ENCODE data around the gene MED25.

The MED25 gene

DNA sequence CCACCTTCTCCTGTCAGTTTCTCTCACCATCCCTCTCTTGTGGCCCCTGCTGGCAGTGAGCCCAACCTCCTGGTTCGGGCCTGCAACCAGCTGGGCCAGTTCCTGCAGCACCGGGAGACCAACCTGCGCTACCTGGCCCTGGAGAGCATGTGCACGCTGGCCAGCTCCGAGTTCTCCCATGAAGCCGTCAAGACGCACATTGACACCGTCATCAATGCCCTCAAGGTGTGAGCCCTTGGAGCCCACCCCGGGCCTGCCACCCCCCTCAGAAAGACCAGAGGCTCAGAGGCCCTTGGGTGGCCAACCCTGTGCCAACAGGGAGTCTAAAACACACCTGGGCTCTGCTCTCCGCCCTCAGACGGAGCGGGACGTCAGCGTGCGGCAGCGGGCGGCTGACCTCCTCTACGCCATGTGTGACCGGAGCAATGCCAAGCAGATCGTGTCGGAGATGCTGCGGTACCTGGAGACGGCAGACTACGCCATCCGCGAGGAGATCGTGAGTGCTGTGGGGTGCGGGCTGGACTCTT is 18.8 kb upstream of the MED25 start:
- no peak for DNase-seq

DNA sequence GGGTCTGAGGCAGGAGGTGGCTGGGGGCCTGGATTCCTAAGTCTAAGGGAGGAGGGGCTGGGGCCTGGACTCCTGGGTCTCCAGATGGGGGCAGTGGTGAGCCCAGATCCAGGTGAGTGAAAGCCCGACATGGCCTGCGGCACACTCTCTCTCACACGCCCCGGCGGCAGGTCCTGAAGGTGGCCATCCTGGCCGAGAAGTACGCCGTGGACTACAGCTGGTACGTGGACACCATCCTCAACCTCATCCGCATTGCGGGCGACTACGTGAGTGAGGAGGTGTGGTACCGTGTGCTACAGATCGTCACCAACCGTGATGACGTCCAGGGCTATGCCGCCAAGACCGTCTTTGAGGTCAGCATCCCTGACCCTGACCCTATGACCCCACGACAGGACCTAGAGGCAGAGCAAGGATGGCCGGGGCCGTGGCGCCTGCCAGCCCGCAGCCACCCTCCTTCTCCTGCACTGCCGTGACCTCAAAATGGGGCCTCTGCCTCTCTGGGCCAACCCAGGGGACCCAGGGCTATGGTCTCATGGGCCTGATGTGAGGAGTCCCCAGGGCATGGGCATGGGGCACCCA is 18.2 kb upstream of the MED25 start:
- no peak for DNase-seq

DNA sequence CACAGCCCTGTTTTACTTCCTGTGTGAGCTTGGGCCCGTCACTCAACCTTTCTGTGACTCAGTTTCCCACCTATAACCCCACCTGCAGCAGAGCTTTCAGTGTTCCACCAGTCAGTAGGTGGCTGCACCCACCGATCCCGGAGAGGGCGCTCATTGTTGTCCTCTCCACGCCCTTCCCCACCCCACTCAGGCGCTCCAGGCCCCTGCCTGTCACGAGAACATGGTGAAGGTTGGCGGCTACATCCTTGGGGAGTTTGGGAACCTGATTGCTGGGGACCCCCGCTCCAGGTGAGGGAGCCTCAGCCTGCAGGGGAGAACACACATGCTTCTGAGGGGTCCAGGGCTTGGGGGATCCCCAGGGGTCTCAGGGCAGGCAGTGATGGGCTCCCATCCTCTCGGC is 17.3 kb upstream of the MED25 start:
- no peak for DNase-seq

DNA sequence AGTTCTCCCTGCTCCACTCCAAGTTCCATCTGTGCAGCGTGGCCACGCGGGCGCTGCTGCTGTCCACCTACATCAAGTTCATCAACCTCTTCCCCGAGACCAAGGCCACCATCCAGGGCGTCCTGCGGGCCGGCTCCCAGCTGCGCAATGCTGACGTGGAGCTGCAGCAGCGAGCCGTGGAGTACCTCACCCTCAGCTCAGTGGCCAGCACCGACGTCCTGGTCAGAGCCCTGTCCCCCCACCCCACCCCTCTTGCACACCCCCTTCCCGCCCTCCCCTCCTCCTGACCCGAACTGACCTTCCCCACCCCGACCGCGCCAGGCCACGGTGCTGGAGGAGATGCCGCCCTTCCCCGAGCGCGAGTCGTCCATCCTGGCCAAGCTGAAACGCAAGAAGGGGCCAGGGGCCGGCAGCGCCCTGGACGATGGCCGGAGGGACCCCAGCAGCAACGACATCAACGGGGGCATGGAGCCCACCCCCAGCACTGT is 16.6 kb upstream of the MED25 start:
- DNase-seq, result no peak

DNA sequence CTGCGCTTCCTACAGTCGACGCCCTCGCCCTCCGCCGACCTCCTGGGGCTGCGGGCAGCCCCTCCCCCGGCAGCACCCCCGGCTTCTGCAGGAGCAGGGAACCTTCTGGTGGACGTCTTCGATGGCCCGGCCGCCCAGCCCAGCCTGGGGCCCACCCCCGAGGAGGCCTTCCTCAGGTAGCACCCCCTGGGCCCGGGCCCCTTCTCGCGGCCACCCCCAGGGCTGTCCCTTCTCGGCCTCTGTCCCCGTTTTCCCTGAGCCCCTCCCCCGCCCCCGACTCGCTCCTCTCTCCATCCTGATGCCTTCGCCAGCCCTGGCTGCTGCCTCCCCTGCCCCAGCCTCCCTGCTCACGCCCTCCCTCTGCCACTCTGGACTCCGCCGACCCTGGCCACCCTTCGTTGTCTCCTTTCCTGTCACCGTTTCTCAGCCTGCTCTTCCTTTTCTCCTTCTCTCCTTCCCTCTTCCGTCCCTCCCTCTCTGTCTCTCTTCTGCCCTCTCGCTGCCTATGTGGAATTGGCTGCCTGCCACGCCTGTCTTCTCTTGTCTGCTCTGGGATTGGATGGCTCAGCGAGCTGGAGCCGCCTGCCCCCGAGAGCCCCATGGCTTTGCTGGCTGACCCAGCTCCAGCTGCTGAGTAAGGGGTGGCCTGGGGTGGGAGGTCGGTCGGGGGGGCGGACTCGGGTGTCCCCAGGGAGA is 16.0 kb upstream of the MED25 start:
- DNase-seq, result peak; percentile 51

DNA sequence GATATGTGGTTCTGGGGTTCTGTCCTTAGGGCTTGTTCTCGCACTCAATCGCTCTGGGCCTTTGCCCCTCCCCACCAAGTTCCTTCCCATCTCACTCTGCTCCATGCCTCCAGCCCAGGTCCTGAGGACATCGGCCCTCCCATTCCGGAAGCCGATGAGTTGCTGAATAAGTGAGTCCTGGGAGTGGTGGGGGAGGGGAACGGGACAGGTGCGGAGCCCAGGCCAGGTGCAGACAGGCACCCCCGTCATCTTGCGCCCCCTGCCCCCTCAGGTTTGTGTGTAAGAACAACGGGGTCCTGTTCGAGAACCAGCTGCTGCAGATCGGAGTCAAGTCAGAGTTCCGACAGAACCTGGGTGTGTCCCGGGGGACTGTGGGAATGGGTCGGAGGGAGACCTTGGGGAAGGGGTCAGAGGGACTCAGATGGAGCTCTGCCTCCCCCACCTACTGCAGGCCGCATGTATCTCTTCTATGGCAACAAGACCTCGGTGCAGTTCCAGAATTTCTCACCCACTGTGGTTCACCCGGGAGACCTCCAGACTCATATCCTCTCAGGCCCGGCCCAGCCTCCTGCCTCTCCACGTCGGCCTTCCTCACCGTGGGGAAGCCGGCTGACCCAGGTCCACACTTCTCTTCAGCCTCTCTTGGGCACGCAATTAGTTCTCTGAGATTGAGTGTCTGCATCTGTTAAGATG is 15.1 kb upstream of the MED25 start:
- DNase-seq, result no peak

DNA sequence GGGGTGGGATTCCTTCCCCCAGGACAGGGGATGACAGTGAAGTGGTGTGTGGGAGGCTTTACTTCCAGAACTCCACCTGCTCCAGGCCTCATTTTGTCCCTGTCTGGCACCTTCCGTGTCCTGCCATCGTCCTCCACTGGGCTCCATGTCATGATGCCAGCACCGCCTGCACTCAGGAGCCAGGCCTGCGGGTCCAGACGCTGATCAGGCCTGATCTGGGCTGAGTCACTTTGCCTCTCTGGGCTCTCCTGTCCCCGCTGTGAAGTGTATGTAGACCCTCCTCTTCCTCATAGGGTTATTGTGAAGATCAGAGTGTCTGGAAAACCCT is 14.6 kb upstream of the MED25 start:
- no peak for DNase-seq

DNA sequence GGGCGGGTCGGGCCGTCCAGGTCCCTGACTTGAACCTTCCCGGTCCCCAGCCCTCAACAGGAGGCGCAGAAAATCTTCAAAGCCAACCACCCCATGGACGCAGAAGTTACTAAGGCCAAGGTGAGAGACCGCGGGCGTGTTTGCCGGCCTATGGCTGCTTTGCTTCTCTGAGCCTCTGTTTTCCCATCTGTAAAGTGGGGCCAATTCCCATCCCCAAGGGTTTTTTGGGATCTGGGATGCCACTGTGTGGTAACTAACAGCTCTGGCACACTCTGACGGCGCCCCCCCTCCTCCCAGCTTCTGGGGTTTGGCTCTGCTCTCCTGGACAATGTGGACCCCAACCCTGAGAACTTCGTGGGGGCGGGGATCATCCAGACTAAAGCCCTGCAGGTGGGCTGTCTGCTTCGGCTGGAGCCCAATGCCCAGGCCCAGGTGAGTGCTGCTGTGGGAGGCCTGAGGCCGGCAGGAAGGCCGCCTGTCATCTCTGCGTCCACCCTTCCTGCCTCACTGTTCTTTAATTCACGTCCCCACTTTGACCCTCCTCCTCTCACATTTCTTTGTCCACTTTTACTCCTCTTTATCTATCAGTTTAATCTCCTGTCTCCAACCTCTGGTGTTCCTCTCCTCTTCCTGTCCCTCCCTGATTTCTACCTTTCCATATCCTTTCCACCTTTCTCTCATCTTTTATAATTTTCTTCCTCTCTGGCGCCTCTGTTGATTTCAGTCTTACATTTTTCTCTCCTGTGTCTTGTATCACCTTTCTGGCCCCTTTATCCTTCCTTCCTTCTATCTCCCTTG is 12.1 kb upstream of the MED25 start:
- no peak for DNase-seq

DNA sequence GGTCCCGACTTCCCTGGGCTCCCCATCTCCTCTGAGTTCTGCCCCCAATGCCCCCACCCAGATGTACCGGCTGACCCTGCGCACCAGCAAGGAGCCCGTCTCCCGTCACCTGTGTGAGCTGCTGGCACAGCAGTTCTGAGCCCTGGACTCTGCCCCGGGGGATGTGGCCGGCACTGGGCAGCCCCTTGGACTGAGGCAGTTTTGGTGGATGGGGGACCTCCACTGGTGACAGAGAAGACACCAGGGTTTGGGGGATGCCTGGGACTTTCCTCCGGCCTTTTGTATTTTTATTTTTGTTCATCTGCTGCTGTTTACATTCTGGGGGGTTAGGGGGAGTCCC is 11.5 kb upstream of the MED25 start:
- no peak for DNase-seq

DNA sequence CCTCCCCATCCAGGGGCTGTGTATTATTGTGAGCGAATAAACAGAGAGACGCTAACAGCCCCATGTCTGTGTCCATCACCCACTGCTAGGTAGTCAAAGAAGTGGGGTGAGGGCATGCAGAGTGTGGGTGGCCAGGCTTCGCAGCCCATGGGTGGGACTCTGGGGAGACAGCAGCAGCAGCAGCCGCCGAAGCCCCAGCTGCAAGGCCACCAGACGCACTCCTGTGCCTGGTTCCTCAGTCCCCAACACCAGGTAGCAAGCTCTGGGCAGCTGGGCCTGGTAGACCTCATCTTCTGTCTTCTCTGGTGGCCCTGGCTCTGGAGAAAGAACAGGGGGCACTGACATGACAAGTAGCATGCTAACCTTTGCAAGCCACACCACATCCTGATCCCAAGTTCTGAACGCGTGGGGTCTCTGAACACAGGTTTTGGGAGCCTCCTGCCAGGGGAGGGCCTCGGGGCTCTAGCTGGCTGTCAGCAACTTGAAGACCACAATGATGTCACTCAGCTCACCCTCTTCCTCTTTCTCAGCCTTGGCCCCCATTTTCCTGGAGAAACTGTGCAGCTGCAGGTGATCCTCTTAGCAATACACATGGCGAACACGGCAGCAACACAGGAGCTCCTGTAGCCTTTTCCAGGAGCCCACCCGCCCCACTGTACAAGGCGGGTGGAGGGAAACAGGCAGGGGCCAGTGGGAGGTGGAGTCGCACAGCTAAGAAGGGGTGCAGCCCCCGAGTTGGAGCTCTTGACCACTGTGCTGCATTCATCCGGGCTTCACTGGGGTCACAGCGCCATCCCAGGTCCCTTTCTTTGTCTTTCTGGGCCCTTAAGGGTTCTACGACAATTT is 10.8 kb upstream of the MED25 start:
- no peak for DNase-seq

DNA sequence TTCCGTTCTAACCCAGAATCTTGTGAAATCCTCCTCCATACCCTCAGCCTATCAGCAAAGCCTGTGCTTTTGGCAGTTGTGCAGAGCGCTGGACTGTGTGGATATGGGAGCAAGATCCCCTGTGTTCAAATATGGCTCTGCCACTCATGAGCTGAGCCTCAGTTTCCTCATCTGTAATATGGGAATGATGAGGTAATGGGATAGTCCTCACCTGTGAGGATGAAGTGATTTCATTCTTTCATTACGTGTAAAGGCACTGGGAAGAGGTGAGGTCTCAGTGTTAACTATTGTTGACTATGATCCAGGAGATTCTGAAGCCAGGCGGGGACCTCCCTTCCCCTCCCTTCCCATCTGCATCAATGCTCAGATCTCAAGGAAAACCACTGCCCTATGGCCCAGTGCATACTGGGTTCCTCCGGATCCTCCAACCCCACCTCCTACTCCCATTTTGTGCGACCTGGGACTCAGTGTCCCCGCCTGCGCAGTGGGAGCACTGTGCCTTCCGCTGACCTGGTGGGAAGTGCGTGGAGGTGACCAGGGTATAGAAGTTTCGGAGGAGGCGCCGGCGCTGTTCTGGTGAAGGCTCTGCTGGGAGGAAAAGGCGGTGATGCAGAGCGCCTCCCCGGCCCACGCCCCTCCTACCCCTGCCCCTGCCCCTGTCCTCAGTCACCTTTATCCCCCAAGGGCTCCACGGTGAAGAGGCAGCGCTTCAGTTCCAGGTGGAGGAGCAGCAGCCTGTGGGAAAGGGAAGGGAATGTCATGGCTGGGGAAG is 10.0 kb upstream of the MED25 start:
- DNase-seq, result no peak

DNA sequence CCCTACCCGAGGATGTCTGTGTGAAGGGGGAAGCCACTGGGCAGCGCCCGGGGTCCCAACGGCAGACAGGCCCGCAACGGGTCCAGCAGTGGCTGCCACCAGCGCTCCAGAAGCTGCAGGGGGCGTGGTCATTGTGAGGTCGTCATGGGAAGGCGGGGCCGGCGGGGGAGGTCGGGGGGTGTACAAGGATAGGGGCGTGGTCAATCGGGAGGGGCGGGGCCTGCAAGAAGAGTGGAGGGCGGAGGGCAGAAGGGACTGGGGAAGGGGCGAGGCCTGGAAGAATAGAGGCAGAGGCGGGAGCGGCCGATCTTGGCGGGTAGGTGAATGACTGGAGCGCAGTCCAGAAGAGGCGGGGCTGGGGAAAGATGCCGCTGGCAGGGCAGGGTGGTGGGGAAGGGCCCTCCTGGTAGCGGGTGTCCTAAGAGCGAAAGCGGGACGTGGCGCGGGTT is 9.4 kb upstream of the MED25 start:
- peak; percentile 56 for DNase-seq

DNA sequence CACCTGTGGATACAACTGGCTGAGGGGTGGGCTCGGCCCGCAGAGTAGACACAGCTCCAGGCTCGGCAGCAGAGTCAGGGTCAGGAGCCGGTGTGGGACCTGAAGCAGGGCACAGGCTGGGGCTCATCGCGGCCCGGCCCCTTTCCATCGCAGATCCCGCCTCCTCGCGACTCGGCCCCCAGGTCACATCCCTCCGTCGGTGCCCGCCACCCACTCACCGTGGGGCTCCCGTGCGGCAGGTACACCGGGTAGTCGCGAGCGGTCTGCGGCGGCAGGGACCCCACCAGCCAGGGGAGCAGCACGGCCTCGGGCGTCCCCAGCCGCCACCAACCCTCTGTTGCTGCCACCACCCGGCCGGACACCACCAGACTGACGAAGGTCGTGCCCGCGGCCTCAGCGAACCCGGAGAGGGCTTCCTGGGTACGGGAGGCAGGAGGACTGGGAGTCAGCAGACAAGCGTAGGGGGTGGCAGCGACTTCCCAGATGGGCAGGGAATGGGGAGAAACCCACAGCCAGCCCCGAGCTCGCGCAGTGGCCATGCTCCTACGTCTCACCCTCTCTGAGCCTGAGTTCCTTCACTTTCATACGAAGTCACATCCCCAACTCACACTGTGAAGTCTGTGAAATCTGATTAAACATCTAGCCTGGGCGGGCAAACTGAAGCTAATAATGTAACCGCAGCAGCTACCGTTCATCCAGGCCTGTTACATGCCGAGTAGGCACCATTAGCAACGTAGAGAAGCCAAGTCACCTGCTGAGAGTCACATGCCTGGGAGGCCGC is 8.7 kb upstream of the MED25 start:
- DNase-seq, result peak; percentile 36

DNA sequence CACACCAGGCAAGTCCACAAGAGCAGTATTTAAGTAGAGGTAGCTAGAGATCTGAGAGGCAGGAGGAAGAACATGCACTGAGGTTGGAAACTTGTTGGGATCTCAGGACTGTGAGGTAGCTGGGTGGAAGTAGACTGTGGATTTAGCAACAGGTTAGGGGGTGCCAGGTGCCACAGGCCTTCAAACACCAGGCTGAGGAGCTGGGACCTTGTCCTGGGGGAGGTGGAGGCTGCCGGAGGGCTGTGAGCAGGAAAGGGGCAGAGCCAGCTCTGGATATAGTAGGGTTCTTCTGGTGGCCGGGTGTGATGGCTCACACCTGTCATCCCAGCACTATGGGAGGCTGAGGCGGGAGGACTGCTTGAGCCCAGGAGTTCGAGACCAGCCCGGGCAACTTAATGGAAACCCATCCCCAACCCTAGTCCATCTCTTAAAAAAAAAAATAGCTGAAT is 8.1 kb upstream of the MED25 start:
- DNase-seq, result no peak

DNA sequence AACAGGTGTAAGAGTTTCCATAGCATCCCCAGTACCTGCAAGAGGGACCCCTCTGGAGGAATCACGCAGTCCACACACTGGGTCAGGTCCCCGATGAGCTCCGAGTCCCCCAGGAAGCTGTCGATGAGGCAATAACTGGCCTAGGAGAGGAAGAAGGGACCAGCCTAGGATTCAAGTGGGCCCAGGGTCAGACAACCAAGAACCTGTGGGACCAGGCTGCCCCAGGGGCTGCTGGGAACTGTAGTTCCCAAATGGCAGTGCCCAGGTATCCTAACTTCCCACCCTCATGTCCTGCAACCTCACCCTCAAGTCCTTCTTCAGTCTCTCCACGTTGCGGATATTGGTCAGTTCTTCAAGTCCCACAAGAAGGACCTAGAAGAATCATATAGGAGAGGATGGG is 6.8 kb upstream of the MED25 start:
- DNase-seq, result no peak

DNA sequence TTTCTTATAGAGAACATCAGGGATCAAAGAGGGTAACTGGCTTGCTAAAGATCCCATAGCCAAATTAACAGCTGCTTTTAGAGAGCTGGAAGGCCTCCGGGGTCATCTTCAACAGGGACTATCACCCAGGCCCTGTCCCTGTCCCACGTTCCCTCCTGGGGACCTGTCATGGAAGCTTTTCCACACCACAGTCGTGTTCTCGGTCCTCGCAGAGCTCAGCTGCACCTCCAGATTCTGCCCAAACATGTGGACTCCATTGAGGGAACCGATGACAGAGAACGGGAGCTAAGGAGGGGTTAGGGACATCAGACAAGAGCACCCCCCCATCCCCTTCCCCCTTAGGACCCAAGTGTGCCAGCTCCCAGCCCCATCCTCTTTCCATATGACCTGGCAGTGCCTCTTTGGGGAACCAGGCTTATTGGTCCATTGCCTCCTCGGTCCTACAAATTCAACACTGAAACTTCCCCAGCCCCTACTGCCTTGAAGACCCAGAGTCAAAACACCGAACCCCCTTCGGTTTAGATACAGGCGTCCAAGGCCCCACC is 5.6 kb upstream of the MED25 start:
- no peak for DNase-seq

DNA sequence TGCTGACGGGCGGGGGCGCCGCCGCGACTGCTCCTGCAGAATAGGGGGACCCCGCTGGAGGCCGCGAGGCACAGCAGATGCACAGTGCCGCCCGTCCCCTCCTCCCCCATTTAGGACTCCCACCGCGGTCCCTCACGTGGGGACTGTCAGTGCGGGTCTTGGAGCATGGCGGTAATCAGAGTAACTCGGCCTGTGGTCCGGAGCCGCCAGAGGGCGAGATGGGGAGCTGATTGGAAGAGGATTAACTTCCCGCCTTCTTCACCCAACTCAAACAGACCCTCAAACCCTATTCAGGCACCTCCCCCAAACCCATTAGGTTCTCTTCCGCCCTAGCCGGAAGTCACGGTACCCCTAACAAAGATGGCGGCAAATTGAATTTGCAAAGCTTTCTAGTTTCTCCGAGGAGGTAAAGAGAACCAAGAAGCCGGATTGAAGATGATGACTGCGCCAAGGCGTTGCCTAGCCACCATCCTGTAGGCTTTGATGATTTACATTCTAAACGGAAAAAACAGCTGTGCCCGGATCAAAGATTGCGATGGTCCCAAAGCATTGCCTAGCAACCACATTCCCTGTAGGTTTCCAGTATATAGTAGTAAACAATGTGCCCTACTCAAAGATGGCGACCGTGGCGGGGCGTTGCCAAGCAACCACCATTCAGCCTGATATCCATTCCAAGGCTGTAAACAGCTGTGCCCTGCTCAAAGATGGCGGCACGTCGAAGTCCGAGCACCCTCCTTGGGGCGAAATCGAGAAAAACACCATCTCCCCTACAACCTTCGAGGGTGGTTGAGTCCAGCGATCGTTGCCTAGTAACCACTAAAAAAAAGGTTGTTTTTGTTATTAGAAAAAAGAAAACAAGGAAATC is 4.9 kb upstream of the MED25 start, which contains the start of gene FUZ:
Gene FUZ, minus strand, starts transcription at position 296 of the 865 bp plus-strand sequence. Its CDS starts 186 bp downstream, at position 110.
- peak; percentile 92 for DNase-seq

DNA sequence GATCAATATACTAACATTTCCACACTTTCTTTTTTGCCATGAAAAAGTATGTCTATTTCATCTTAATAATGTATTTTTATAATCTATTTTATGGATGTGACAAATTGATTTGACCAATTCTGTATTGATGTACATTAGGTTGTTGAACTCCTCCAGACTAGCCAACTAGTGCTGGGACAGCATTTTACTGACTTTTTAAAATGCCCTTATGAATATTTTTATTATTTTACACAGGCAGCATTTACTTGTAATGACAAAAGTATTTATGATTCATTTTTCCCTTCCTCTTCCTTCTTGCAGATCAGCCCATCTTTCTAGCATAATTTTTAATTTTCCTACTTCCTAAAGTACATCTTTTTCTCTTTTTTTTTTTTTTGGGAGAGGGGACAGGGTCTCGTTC is 4.1 kb upstream of the MED25 start:
- DNase-seq, result no peak

DNA sequence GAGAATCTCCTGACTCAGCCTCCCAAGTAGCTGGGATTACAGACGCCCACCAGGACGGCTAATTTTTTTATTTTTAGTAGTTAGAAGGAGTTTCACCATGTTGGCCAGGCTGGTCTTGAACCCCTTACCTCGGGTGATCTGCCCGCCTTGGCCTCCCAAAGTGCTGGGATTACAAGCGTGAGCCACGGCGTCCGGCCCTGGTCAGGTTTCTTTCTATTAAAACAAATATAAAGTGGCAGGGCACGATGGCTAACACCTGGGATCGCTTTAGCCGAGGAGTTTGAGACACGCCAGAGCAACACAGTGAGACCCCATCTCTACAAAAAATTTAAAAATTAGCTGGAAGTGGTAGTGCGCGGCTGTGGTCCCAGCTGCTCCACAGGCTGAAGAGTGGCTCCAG is 1.5 kb upstream of the MED25 start:
- DNase-seq, result no peak

Measured in T1000 (cell line).